OCI-M2 (cell line): Measurements from ENCODE around the gene CYTH1.

Experiments
- DNase-seq: peaks from one replicate; lab custom pipeline; 2025; ENCODE audit not compliant: unreplicated experiment; lab: John Stamatoyannopoulos, UW

CYTH1 gene

DNA sequence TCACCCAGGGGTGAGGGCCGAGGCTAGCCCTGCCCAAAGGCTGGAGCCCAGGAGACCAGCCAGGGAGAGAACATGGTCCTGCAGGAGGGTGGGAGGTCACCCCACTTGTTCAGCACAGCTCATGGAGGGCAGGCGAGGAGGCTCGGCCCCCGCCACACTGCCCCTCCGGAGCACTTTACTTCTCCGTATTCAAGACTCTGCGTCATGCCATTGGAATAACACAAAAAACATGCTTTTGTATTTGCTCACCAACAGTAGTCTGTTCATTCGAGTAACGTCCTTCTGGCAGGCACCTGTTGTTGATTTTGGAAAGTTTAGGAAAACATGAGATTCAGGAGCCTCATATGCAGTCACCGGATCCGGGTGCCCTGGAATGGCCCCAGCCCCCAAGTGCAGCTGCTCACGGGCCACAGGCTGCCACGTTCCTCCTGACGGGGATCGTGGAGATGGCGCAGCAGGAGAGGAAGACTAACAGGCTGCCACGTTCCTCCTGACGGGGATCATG, 123.7 kb downstream of the CYTH1 start:
- DNase-seq = no peak

DNA sequence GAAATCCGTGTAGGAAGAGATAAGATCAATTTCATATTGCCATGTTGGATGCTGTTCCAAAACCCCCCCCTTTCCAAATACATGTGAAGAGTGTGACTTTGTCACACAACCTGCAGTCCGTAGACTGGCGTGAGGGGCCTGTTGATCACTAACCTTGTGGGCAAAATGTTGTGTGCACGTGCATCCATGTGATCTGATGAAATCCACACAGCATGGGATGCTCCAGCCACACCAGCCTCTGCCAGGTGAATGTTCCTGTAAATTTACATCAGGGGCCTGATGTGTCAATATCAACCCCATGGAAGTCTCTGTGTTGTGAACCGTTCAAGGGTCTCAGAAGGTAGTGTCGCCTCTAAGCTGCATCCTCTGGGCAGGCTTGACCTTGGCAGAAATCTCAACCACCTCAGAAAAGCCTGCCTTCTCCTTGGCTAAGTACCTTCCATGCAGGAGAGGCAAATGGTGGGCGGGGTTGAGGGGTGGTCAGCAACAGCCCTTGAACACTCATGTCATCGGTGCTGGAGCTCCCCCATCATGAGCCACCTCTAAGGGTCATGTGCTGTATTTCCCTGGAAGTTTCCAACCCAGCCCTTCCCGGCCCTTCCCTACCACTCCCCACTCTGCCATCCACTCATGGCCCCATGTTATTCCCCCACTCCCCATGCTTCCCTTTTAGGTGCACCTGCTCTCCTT, 126.7 kb downstream of the CYTH1 start:
- DNase-seq = no peak

GRCh38 chr17:78654325-78654724, 127.7 kb downstream of the CYTH1 start:
- DNase-seq = no peak

DNA sequence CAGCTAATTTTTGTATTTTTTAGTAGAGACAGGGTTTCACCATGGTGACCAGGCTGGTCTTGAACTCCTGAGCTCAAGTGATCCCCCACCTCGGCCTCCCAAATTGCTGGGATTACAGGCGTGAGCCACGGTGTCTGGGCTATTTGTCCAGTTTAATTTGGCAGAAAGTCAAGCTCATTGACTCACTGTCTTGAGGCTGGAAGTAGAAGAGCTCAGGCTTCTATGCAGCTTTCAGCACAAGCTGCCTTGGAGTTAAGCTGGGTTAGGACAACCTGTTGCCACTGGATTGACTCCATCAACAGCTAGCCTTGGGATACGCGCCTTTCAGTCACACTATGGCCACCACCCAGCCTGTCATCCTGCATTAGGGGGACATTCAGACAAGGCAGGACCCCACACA, 128.7 kb downstream of the CYTH1 start:
- DNase-seq = no peak

GRCh38 chr17:78652913-78653312, 129.2 kb downstream of the CYTH1 start:
- DNase-seq = no peak

DNA sequence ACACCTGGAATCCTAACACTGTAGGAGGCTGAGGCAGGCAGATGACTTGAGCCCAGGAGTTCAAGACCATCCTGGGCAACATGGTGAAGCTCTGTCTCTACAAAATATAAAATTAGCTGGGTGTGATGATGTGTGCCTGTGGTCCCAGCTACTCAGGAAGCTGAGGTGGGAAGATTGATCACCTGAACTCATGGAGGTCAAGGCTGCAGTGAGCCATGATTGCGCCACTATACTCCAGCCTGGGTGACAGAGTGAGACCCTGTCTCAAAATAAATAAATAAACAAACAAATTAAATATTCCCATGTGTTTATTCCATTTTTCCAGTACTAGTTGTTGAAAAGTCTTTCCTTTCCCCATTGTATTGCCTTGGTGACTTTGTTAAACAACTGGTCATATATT, 130.0 kb downstream of the CYTH1 start:
- DNase-seq = no peak

GRCh38 chr17:78651554-78651953, 130.5 kb downstream of the CYTH1 start:
- no peak for DNase-seq

GRCh38 chr17:78650093-78650715, 131.9 kb downstream of the CYTH1 start:
- DNase-seq = no peak

- no peak for DNase-seq
Observed at GRCh38 chr17:78648293-78648692, 133.8 kb downstream of the CYTH1 start.

DNA sequence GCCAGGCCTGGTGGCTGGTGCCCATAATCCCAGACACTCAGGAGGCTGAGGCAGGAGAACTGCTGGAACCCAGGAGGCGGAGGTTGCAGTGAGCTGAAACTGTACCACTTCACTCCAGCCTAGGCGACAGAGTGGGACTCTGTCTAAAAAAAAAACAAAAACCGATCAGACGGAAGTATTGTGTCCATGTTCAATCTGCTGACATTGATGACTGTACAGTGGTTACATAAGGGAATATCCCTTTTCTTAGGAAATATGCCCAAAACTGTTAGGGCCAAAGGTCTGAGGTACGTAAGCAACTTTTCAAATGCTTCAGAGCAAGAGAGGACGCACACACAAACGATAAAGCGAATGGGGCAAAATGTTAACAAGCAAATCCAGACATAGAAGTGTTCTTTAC, 135.0 kb downstream of the CYTH1 start:
- no peak for DNase-seq

DNA sequence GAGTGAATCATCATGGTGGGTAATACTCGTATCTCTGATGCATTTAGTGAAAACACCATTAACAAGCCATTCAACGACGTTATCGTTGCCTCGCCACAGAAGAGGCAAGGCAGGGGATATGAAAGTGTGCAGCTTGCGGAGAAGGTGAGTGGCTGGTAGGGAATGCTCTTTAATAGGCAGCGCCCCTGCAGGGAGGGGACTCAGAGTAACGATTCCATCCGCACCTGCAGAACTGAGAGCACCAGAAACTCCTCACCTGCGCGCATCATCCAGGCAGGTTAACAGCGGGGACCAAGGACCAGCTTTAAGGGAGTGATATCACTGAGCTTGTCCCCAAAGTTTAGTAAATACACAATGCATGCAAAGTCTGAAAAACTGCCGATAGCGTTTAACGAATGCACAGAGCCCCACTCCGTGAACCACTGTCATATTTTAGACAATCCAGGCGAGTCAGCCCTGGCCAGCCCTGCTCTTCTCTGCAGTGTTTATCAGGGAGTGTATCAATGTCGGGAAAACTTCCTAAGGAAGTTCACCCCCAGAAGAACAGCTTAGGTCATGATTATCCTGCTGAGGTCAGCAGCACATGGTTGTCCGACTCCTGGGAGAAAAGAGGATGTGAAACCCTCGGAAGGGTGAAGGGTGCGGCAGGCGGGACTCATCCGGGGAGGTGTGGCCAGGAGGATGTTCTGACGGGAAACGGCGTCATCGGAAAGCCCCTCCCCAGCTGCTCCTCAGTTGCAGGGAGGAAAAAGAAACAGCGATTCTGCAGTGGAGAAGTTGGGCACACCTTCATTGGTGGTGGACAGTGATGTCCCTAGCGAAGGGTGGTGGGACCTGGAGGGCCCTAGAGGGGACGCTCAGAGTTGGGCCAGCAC, 136.4 kb downstream of the CYTH1 start:
- DNase-seq = no peak

GRCh38 chr17:78644931-78645351, 137.1 kb downstream of the CYTH1 start:
- no peak for DNase-seq

- DNase-seq = no peak
Observed at GRCh38 chr17:78644224-78644623, 137.8 kb downstream of the CYTH1 start.

- no peak for DNase-seq
Observed at GRCh38 chr17:78643326-78643725, 138.7 kb downstream of the CYTH1 start.

DNA sequence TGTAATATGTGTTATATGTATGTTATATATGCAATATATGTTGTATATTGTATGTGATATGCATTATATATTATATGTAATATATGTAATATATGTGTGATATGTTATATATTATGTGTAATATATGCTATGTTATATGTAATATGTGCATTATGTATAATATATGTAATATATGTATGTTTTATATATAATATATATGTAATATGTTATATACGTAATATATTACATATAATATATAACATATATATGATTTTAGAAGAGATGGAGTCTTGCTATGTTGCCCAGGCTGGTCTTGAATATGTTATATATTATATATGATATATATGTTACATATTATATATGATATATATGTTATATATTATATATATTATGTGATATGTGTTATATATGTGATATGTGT, 139.4 kb downstream of the CYTH1 start:
- no peak for DNase-seq

DNA sequence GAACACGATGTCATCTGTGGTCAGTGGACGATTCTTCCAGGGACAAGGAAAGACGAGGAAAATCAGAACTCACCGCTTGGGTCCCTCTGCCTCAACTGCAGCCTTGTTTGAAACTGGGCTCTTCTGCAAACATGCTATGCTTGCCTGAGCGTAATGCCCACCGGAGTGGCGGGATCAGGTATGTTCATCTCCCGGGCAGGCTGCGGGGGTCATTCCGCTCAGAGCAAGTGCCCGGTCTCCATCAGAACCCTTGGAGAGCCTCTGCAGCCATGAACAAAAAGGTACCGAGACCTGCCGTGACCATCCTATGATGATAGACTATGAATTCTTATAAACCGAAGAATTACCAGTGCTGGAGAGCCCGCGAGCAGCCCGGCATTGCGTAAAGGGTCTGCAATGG, 140.4 kb downstream of the CYTH1 start:
- no peak for DNase-seq

DNA sequence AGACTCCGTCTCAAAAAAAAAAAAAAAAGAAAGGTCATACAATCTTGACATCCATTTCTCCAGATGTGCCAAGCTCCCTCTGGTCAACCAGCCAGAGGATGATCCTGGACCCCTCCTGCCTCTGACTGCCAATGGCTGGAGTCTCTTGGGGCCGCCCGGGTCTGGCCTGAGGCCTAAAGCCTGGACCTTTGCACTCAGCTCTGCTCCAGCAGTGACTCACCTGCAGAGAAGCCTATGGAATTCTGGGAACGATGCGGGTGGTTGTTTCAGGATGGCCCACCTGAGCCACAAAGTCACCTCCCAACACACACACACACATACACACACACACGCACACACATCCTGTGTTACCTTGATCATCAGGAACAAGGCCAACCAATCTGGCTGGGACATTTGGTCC, 140.8 kb downstream of the CYTH1 start:
- DNase-seq = no peak

- no peak for DNase-seq
Observed at GRCh38 chr17:78640700-78641099, 141.4 kb downstream of the CYTH1 start.

GRCh38 chr17:78637643-78638420, 144.2 kb downstream of the CYTH1 start:
- no peak for DNase-seq

DNA sequence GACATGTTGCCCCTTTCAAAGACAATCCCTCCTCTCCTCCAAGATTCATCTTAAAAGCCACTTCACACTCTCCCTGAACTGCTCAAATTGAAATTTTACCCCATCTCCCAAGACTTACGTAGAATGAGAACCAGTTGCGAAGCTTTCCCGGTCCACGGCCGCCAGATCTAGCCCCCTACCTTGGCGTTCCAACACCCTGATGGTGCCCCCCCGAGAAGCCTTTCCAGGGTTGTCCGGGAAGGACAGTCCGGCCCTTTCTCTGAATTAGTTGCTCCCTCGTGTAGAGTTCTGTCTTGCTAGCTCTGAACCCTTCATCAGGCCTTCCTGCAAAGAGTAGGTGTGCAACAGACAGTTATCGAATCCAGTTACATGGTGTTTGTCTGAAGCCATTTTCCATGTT, 144.9 kb downstream of the CYTH1 start:
- no peak for DNase-seq

DNA sequence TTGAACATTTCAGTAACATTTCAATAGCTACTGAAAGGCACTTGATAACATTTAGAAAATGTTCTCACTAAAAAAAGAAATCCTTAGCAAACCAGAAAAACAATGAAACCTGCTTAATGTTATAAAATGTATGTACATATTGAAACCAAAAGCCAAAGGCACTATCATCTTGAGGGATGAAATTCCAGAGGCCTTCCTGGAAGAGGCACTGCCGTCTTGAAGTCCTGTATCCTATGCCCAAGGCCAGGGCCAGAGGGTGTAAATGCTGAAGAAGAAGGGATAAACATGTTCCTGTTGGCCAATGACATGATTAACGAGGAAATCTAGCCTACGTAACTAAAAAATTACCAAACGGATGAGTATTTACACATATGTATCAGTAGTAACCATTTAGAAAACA, 147.9 kb downstream of the CYTH1 start:
- no peak for DNase-seq
